Peyer's patch (tissue), 4 donors: ENCODE measurements around the gene COX6A2.

Experiments used
- POLR2A ChIP-seq, 2 donors: fragments of 450-650 bp; IDR thresholded peaks; one replicate each; pipeline ENCODE4 v1.5.1; 2017; ENCODE audit warnings: antibody characterized with exemption in 2 of 2, mild to moderate bottlenecking in 2 of 2, moderate library complexity in 2 of 2
- TF ChIP-seq, protein P1 (sequence below), 6 experiments: fragments of 450-650 bp in 4 of 6; fragments of 200-600 bp in 2 of 6; sonication (generic) in 1 of 6; IDR thresholded peaks; one replicate each; pipeline ENCODE4 v1.5.1; 2017 to 2019; ENCODE audit warnings: antibody characterized with exemption in 6 of 6, mild to moderate bottlenecking in 3 of 6, moderate library complexity in 1 of 6

DNA sequence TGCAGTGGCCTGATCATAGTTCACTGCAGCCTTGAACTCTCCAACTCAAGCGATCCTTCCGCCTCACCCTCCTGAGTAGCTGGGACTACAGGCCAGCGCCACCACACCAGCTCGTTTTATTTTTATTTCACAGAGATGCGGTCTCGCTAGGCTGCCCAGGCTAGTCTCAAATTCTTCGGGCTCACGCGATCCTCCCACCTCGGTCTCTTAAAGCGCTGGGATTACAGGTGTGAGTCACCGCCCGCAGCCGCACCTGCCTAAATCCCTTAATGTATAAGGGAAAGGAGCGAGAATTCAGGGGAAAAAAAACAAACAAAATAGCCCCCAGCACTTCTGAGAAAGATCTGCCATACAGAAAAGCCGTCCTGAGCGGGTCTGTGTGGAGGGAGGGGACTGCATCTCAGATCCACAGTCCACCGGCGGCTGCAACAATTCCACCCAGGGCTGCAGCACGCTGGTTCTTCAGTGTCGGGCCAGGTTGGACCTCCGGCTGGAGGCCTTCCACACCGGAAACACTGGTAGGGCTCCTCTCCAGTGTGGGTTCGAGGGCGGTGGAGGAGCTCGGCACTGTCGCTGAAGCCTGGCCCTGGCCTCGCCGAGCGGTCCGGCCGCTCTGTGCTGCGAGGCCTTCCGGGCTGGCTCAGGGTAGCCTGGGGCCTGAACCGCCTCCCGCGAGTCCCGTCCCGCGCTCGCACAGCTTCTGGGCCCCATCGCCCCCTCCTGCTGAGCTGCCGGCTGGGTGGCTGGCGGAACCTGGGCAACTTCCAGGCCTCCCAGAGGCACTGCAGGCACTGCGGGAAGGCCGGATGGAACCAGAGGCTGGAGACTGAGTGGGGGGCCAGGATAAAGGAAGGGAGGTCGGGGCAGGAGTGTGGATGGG lies 7.4 kb upstream of the COX6A2 start:
- no peak for TF ChIP-seq POLR2A (IDR thresholded peaks at IDR 0.05)
- TF ChIP-seq, protein P1, sequence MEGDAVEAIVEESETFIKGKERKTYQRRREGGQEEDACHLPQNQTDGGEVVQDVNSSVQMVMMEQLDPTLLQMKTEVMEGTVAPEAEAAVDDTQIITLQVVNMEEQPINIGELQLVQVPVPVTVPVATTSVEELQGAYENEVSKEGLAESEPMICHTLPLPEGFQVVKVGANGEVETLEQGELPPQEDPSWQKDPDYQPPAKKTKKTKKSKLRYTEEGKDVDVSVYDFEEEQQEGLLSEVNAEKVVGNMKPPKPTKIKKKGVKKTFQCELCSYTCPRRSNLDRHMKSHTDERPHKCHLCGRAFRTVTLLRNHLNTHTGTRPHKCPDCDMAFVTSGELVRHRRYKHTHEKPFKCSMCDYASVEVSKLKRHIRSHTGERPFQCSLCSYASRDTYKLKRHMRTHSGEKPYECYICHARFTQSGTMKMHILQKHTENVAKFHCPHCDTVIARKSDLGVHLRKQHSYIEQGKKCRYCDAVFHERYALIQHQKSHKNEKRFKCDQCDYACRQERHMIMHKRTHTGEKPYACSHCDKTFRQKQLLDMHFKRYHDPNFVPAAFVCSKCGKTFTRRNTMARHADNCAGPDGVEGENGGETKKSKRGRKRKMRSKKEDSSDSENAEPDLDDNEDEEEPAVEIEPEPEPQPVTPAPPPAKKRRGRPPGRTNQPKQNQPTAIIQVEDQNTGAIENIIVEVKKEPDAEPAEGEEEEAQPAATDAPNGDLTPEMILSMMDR (IDR thresholded peaks at IDR 0.05), result no peak
